Measurements from ENCODE around the gene ENAH.

- TF ChIP-seq CTCF (IDR thresholded peaks at IDR 0.05 in 8 of 11, conservative IDR thresholded peaks at IDR 0.05 in 3 of 11) (no peak), POLR2A (IDR thresholded peaks at IDR 0.05) (no peak), POLR2AphosphoS5 (IDR thresholded peaks at IDR 0.05) (no peak)
Measured at GRCh38 chr1:225668222-225668621, 15.3 kb upstream of the ENAH start.
